ENCODE measurements around the gene SMG1. TPM values are rescaled to one million over a fixed set of nuclear protein-coding genes. Genes with fewer than 3 reads are reported as not detected.
"Not testable (repeated sequence)": the region's sequence is repeated elsewhere in the genome, so short reads cannot be mapped to it uniquely, and the experiment has no call there.

Gene SMG1
- total and polyA plus RNA-seq, 2 of the 13 experiments (the other 11 are each of a cell fraction or from before 2014, with no cell fraction given) = 48.7 to 53.7 TPM

DNA sequence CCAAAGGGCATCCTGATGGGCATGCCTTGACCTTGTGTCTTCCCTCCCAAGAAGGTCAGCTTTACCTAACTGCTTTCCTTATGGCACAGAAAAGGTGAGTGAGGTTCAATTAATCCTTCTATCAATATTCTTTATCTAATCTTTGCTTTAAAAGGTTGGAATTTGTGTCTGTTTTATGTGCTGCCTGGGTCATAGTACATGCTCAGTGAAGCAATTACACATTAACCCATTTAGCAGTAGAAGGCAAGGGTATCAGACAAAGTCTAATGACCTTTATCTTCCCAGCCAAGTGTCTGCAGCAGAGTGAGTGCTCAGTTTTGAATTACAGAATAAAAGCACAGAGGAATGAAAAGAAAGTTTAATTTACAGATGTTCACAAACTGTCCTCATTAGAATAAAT, 63.3 kb downstream of the SMG1 start:
- H3K9ac ChIP-seq (ENCODE audit: insufficient read depth, low read depth, low read length); DNase-seq (ENCODE audit: low spot score); H4K20me1 ChIP-seq (ENCODE audit: insufficient read depth, low read length); H3K4me3 ChIP-seq (replicated peaks in 1 of 3; ENCODE audit: insufficient read depth in 1 of 3, low read depth in 2 of 3, low read length in 3 of 3); H3K4me2 ChIP-seq (ENCODE audit: low read depth, low read length); CTCF ChIA-PET (ENCODE audit: low intra/inter-chr PET ratio, low total read pairs); FAIRE-seq; intact Hi-C loops (cut with micrococcal nuclease; ENCODE audit: unreplicated experiment); H2AFZ ChIP-seq (ENCODE audit: low read length); in situ Hi-C loops (cut with HindIII; ENCODE audit: extremely low pct_ligation_motif_present, low pct_unique_long_range_greater_than_20kb); H3K27me3 ChIP-seq (ENCODE audit: control insufficient read depth in 1 of 2, insufficient read depth in 2 of 2, low read length in 2 of 2); POLR2A ChIA-PET; H3K79me2 ChIP-seq (ENCODE audit: insufficient read depth, low read length); ATAC-seq; H3K9me3 ChIP-seq (ENCODE audit: low read length); TF ChIP-seq HNF4G (CRISPR knock-in tag; IDR thresholded peaks at IDR 0.05; ENCODE audit: borderline replicate concordance, low read depth); EP300 (CRISPR knock-in tag; IDR thresholded peaks at IDR 0.05; ENCODE audit: borderline replicate concordance): not testable (repeated sequence)
- peak overlapping the region; percentile 15 for H3K27ac ChIP-seq (ENCODE audit: extremely low read length, insufficient read depth, low read length)
- BruUV-seq (replicated peaks) = TSS peak; percentile 10
- H3K36me3 ChIP-seq (replicated peaks in 1 of 2; ENCODE audit: control insufficient read depth in 1 of 2, insufficient read depth in 2 of 2, low read length in 2 of 2) = peaks cover 8 to 25% of the 10 kb centered on the region in 2 experiments; a peak in 4 of 5 replicates
- peaks cover 20% of the 10 kb centered on the region for H3K4me1 ChIP-seq (ENCODE audit: insufficient read depth, low read length)
- TF ChIP-seq CEBPG (CRISPR knock-in tag; IDR thresholded peaks at IDR 0.05) = peak; percentile 69
- peak; percentile 90 for TF ChIP-seq PITX1 (CRISPR knock-in tag; IDR thresholded peaks at IDR 0.05)
- TF ChIP-seq HNF4G (IDR thresholded peaks at IDR 0.05; ENCODE audit: borderline replicate concordance, low read depth, low read length) = peak; percentile 41; the same call in 1 of the 2 replicates
- peak; percentile 73; the same call in 1 of the 2 replicates for TF ChIP-seq ZMYM3 (CRISPR knock-in tag; IDR thresholded peaks at IDR 0.05)
- peak; percentile 18; the same call in 1 of the 2 replicates for TF ChIP-seq FOXJ3 (CRISPR knock-in tag; IDR thresholded peaks at IDR 0.05; ENCODE audit: borderline replicate concordance)
- TF ChIP-seq DPF2 (CRISPR knock-in tag; IDR thresholded peaks at IDR 0.05; ENCODE audit: borderline replicate concordance, low read depth) = 0 out of 2 replicates have a peak, but pooled peaks have one; percentile 25
- TF ChIP-seq EP300 (IDR thresholded peaks at IDR 0.05; ENCODE audit: low read depth in 2 of 2, low read length in 2 of 2) = peak in 1 of 2 experiments; percentile 12; a peak in 1 of 4 replicates
- TF ChIP-seq ZNF652 (CRISPR knock-in tag; IDR thresholded peaks at IDR 0.05; ENCODE audit: borderline replicate concordance, low read depth) = peak; percentile 90
- peak in 1 of 2 experiments; percentile 42; a peak in 1 of 4 replicates for TF ChIP-seq NR2F1 (CRISPR knock-in tag; IDR thresholded peaks at IDR 0.05)
- peak; percentile 29 for TF ChIP-seq SKI (IDR thresholded peaks at IDR 0.05; ENCODE audit: partially characterized antibody)
- TF ChIP-seq HNF4A (CRISPR knock-in tag; IDR thresholded peaks at IDR 0.05) = peak; percentile 86
- TF ChIP-seq ZNF629 (CRISPR knock-in tag; conservative IDR thresholded peaks at IDR 0.05) = peak; percentile 97
- TF ChIP-seq SAP130 (CRISPR knock-in tag; IDR thresholded peaks at IDR 0.05; ENCODE audit: low read depth) = 0 out of 2 replicates have a peak, but pooled peaks have one; percentile 11
- TF ChIP-seq ISL2 (CRISPR knock-in tag; IDR thresholded peaks at IDR 0.05) = 0 out of 2 replicates have a peak, but pooled peaks have one; percentile 25
- TF ChIP-seq, protein P1, sequence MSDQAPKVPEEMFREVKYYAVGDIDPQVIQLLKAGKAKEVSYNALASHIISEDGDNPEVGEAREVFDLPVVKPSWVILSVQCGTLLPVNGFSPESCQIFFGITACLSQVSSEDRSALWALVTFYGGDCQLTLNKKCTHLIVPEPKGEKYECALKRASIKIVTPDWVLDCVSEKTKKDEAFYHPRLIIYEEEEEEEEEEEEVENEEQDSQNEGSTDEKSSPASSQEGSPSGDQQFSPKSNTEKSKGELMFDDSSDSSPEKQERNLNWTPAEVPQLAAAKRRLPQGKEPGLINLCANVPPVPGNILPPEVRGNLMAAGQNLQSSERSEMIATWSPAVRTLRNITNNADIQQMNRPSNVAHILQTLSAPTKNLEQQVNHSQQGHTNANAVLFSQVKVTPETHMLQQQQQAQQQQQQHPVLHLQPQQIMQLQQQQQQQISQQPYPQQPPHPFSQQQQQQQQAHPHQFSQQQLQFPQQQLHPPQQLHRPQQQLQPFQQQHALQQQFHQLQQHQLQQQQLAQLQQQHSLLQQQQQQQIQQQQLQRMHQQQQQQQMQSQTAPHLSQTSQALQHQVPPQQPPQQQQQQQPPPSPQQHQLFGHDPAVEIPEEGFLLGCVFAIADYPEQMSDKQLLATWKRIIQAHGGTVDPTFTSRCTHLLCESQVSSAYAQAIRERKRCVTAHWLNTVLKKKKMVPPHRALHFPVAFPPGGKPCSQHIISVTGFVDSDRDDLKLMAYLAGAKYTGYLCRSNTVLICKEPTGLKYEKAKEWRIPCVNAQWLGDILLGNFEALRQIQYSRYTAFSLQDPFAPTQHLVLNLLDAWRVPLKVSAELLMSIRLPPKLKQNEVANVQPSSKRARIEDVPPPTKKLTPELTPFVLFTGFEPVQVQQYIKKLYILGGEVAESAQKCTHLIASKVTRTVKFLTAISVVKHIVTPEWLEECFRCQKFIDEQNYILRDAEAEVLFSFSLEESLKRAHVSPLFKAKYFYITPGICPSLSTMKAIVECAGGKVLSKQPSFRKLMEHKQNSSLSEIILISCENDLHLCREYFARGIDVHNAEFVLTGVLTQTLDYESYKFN (CRISPR knock-in tag; conservative IDR thresholded peaks at IDR 0.05) = peak; percentile 73
- peak; percentile 54; the same call in 1 of the 2 replicates for TF ChIP-seq ZNF264 (CRISPR knock-in tag; IDR thresholded peaks at IDR 0.05)
- 0 out of 2 replicates have a peak, but pooled peaks have one; percentile 42 for TF ChIP-seq ESRRA (CRISPR knock-in tag; IDR thresholded peaks at IDR 0.05; ENCODE audit: low read depth)
- peak; percentile 72; the same call in 1 of the 2 replicates for TF ChIP-seq MIXL1 (CRISPR knock-in tag; IDR thresholded peaks at IDR 0.05)
- TF ChIP-seq ZMYM2 (CRISPR knock-in tag; IDR thresholded peaks at IDR 0.05) = 0 out of 2 replicates have a peak, but pooled peaks have one; percentile 39
